ENCODE results near the gene OBP2A. TPM values are rescaled to one million over a fixed set of nuclear protein-coding genes. Genes with fewer than 3 reads are reported as not detected.
"Not testable (repeated sequence)": the region's sequence is repeated elsewhere in the genome, so short reads cannot be mapped to it uniquely, and the experiment has no call there.

The OBP2A gene
- polyA plus RNA-seq, 4 donors, result 0.21 to 0.70 TPM; not detected in 2

DNA sequence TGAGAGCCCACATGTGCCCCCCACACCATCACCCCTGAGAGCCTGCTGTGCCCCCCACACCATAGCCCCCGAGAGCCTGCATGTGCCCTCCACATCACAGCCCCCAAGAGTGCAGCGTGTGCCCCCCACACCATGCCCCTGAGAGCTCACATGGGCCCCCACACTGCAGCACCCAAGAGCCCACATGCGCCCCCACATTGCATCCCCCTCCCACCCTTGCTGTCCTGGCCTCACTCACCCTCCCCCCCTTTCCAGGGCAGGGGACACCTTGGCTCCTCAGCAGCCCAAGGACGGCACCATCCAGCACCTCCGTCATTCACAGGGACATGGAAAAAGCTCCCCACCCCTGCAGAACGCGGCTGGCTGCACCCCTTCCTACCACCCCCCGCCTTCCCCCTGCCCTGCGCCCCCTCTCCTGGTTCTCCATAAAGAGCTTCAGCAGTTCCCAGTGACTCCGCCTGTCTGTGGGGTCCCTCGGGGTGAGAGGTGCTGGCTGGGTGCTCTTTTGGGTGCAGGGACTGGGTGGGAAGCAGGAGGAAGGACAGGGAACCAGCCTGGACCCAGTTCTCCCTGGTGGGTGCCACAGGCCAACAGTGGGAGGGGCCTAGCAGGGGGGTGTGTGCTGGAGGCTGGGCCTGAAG, 19.7 kb upstream of the OBP2A start:
- DNase-seq (ENCODE audit: low read depth in 4 of 4, low spot score in 2 of 4), result no peak

DNA sequence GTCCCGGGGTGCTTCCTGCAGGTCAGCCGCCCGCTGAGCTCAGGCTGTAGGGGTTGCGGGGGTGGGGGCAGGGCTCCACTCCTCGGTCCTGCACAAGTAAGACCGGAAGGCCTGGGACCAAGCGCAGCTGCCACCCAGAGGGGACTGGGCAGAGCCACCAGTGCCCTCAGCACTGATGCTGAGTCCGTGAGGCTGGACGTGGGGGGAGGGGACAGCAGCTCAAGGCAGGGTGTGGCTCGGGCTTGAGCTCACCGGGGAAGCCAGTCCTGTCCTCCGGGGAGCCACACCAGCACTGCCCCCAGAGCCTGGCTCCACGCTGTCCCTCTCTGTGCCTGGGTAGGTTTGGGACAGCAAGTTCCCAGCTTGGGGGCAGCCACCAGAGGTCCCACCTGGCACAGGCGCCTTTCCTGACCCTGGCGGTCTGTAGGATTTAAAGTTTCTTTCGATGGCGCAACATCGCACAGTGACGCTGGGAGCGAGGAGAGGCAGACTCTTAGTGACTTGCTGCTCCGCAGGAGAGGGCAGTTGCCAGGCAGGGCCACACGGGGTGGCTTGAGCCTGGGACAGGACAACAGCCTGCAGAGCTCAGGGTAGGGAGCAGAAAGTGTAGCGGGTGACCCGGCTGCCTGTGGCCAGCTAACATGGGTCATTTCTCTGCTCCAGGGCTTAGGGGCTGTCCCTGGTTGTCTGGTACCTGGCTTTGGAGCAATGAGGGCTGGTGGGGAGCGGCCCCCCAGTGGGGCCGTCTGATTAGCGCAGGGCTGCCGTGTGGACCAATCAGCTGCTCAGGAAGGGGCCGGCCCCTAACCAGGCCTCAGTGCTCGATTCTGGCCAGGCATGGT, 19.0 kb upstream of the OBP2A start:
- no peak for DNase-seq (ENCODE audit: low read depth in 4 of 4, low spot score in 2 of 4)

DNA sequence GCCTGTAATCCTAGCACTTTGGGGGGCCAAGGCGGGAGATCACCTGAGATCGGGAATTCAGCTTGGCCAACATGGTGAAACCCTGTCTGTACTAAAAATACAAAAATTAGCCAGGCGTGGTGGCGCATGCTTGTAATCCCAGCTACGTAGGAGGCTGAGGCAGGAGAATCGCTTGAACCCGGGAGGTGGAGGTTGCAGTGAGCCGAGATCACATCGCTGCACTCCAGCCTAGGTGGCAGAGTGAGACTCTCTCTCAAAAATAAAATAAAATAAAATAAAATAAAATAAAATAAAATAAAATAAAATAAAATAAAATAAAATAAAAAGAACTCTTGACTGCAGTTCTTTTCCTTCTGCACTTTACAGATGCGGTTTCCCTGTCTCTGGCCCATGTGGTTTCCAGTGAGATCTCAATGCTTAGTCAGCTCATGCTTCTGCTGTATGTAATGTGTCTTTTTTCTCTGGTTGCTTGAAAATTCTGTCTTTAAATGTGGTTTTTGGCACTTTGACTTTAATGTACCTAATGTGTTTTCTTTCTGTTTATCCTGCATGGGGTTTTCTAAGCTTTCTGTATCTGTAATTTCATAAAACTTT, 17.0 kb upstream of the OBP2A start:
- DNase-seq (ENCODE audit: low read depth in 4 of 4, low spot score in 2 of 4), result not testable (repeated sequence)

DNA sequence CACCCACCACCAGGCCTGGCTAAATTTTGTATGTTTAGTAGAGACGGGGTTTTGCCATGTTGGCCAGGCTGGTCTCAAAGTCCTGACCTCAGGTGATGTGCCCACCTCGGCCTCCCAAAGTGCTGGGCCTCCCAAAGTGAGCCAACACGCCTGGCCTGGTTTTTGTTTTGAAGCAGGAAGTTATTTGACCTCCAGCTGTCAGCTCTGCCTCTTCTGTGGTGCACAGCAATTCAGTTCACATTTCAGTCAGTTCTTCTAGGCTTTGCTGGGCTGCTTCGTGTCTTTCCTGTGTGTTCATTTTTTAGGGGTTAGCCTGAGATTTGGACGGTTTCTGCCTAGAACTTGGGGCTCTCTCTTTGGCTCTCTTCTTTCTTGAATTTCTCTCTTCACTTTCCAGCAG, 15.8 kb upstream of the OBP2A start:
- no peak for DNase-seq (ENCODE audit: low read depth in 4 of 4, low spot score in 2 of 4)

DNA sequence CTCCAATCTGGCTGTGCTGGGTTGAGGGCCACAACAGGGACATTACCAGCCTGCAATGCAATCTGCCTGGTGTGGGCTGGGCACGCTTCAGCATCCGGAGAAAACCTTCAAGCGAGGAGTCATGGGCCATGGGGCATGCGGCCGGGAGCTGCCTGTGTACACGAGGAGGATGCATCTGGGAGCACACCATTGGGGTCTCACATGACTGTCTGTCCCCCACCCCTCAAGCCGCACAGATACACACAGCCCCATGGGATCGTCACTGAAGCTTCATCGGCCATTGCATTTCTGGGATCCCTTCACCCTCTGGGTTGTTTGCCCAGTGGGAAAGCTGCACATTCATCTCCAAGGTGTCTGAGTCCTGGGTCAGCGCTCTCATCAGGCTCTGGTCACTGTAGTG, 14.8 kb upstream of the OBP2A start:
- DNase-seq (ENCODE audit: low read depth in 4 of 4, low spot score in 2 of 4), result no peak

DNA sequence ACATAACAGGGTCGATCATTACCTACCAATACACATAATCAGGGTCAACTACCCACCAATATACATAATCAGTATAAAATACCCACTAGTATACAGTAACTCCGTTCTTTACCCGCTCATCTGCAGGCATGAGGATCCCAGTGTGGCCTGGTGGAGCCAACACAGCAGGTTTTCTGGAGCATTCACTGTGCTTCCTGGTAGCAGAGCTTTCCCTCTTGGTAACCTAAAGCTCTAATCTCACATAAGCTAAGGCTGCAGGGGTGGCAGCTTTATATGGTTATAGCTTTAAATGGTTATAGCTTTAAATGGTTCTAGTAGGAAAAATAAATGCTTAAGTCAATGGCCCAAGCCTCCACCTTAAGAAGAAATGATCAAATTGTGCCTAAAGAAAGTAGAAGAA, 12.8 kb upstream of the OBP2A start:
- DNase-seq (ENCODE audit: low read depth in 4 of 4, low spot score in 2 of 4), result no peak

DNA sequence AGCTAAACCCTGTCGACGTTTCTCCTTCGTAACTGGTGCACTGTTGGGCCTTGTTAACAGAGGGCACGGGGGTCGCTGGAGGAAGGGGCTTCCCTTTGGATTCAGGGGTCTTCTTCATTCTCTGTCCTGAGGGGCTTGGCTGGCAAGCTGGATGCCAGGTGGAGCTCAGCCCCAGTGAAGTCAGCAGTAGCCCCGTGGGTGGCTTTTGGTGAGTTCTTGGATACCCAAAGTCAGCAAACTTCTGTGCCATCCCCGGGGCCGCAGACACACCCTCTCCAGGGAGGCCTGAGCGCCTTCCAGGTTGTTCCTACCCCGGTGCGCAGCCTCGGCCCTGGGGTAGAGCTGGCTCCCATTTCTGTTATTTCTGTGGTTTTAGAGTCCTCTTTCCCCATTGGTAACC, 12.3 kb upstream of the OBP2A start:
- no peak for DNase-seq (ENCODE audit: low read depth in 4 of 4, low spot score in 2 of 4)

DNA sequence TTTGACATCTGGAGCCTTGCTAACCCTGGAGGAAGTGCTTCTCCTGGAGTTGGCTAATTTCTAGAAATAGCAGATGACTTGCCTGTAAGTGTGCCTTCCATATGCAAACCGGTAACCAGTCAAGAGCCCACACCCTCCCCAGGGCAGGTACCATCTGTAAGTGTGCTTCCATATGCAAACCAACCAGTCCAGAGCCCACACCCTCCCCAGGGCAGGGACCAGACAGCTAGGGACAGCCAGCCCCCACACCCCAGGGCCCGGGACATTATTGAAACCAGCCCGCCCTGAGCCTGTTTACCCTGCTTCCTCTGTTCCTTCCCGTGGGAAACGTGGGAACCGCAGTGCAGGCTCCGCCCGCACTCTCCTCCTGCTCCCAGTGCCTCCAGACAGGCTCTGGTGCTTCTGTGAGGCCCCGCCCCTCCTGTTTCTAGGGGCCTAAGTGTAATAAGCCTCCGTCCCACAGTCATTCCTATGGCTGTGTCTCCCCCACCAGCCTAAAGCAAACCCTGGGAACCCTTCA, 11.7 kb upstream of the OBP2A start:
- DNase-seq (ENCODE audit: low read depth in 4 of 4, low spot score in 2 of 4), result not testable (repeated sequence)

DNA sequence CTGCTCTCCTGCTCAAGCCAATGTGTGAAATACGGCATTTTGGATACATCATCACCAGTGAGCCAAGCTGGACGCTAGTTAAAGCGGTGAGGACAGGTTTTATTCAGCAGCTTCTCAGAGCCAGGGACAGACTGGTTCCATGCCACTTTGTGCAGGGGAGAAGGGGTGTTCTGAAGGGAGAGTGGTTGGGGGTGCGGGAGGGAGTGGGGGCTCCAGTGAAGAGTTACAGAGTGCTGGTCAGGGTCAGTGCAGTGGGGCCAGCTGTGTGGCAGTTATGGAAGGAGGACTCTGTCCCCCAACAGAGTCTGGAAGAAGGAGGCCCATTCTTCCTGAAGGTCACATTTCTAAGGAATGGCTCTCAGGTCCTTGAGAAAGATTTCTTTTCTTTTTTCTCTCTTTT, 11.1 kb upstream of the OBP2A start:
- DNase-seq (ENCODE audit: low read depth in 4 of 4, low spot score in 2 of 4), result not testable (repeated sequence)

DNA sequence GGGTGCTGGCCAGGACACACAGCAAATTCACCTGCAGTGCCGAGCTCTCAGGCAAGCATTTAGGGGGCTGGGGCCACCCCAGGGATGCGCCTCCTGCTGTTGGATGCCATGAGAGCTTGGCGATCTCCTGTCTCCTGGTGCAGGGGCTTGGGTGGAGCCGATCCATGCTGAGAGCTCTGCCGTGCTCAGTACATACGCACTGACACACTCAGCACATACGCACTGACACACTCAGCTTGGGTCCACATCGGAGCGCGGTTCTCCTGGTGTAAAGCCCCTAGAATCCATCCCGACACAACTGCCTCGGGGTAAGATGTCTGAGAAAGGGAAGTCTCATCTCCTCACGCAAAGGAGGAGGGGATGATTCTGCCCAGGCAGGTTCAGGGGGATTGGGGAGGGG, 10.3 kb upstream of the OBP2A start:
- not testable (repeated sequence) for DNase-seq (ENCODE audit: low read depth in 4 of 4, low spot score in 2 of 4)

DNA sequence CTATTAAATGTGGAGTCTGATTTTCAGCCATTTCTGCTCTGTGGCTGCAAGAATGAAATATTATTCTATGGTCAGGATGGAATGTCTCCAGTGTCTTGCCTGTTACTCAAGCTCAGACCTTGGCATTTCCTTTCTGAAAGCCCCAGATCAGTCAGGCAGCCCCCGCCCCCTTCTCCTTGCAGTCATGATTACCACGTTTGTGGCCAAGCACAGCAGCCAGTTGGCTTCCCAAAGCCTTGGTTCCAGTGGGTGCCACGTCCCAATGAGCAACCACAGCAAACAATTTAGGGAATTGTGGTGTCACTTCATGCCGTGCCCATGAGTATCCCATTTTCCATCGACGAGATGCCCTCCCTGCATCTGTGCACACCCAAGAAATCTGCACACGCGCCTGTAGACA, 9.7 kb upstream of the OBP2A start:
- DNase-seq (ENCODE audit: low read depth in 4 of 4, low spot score in 2 of 4), result no peak

DNA sequence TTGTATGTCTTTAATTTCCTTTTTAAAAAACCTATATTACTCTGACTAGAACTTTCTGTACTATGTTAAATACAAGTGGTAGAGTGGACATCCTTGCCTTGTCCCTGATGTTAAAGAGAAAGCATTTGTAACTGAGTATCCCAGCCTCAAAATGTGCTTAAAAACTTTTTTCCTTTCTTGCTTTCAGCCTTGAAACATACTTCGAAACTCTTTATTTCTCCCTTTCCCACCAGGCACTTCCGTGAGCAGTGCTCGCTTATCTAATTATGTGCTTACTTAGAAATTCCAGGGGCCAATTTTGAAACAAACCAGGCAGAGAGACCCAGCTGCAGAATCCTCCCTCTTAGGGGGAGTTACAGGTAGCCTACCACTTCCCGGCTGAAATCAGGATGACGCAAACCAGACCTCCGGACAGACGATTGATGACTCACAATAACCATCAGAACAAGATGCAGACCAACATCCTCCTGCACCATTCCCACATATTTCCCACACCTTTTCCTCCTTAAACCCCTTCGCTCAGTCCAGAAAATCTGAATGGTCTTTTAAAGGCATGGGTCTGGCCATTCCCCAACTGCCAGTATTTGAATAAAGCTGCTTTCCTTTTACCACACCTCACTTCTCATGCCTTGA, 2.5 kb upstream of the OBP2A start:
- not testable (repeated sequence) for DNase-seq (ENCODE audit: low read depth in 4 of 4, low spot score in 2 of 4)

DNA sequence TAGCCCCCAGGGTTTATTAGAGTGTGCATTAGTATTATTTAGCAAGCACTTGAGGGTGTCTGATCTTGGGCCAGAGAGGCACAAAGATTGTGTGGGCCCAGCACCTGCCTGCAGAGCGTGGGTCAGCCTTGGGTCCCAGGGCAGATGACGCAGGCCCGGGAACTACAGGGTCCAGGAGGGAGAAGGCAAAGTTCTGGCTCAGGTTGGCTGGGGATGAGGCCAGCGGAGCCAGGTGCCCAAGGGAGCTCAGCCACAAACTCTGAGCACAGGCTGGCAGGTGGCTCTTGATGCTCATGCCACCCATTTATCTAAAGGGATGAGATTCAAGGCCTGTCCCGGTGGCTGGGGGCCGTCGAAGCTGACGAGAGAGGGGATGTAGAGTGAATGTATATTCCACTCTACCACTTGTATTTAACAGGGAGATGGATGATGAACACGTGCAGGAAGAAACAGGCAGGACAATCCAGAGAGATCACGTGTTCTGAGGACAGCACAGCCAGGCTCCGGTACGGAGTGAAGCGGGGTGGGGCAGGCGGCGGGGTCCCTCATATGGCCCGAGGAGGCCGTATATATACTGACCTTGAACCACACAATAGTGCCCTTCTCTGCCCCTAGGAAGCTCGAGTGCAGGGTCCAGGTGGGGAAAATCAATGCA, 818 bp upstream of the OBP2A start:
- no peak for DNase-seq (ENCODE audit: low read depth in 4 of 4, low spot score in 2 of 4)

DNA sequence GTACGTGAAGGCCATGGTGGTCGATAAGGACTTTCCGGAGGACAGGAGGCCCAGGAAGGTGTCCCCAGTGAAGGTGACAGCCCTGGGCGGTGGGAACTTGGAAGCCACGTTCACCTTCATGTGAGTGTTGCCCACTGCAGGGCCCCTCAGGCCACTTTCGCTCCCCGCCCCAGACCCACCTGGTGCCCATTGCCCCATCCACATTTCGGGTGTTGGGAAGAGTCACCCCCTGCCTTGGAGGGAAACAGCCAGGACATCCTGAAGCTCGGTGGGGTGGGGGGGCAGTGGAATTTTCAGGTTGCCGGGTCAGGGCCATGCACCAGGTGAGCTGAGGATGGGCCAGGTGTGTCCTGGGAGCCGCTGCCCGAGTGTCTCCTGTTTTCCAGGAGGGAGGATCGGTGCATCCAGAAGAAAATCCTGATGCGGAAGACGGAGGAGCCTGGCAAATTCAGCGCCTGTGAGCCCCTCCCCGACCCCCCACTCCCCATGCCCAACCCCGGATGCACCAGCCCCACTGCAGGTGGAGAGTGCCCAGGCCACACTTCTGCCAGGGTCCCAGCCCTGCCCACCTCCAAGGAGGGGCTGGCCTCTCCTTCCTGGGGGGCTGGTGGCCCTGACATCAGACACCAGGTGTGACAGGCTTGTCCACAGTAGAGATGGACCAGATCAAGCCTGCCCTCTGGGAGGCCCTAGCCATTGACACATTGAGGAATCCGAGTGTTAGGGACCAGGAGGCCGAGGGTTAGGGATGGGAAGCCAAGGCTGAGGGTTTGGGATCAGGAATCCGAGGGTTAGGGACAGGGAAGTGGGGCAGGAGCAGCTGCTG, 1.1 kb downstream of the OBP2A start:
- not testable (repeated sequence) for DNase-seq (ENCODE audit: low read depth in 4 of 4, low spot score in 2 of 4)

DNA sequence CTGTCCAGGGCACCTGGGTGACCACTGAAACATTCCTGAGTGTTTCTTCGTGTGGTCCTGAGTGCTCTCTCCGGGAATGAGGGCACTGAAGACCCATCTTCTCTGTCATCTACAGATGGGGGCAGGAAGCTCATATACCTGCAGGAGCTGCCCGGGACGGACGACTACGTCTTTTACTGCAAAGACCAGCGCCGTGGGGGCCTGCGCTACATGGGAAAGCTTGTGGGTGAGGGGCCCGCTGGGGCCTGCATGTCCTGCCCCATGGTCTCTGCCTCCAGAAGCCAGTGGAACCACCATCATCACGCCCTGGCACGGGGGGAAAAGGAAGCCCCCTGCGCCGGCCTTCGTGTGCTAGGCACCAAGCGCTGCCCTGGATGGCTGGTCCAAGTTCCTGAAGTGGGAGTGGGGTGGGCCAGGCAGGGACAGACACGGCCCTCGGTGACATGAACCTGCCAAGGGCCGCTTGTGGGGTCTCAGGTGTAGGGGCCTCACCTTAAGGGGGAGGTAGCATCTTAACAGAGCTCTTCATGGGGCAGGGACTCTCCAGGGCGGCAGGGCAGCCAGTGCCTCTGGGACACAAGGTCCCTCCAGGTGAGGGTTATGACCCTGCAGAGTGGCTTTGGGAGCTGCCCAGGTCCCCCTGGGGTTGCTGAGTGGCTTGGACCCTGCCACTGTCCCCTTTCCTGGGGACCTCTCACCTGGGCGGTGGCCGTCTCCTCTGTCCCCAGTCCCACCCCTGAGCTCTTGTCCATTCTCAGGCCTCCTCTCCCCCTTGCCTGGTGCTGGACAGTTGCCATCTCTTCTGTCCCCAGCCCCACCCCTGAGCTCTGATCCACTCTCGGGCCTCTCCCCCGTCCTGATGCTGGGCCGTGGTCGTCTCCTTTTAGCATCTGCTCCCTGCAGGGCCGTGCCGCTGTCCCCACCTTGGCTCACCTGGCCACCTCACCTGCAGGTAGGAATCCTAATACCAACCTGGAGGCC, 2.1 kb downstream of the OBP2A start:
- DNase-seq (ENCODE audit: low read depth in 4 of 4, low spot score in 2 of 4), result no peak

DNA sequence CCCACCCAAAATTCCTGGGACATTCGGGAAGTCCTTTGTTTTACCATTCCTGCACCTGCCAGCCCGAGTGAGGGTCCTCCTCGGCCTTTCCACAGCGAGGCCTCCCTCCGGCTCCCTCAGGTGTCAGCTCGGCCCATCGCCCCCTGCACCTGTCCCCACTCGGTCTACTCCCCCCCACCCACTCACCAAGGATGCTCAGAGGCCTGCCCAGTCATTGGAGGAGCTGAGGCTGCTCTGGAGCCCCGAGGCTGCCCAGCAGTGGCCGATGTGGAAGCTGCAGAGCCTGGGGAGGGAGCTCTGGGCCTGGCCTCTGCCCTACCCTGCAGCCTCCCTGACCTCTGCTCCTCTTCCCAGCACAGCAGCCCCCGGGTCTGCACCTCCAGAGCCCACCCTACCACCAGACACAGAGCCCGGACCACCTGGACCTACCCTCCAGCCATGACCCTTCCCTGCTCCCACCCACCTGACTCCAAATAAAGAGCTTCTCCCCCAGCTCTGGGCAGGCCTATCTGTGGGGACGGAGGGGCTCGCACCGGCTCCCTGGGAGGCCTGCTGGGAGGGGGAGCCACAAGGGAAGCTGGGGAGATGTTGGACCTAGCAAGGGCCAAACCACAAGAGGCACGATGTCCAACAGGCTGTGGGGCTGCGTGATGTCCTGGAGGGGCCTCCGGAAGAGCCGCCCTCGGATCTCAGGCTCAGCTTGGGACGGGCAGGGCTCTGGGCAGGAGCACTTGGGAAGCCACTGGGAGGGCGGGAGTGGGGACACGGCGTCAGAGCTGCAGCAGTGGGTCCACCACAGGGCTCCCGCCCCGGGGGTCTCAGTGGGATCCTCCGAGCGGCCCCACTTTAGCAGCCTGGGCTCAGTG, 3.8 kb downstream of the OBP2A start:
- DNase-seq (ENCODE audit: low read depth in 4 of 4, low spot score in 2 of 4), result not testable (repeated sequence)

DNA sequence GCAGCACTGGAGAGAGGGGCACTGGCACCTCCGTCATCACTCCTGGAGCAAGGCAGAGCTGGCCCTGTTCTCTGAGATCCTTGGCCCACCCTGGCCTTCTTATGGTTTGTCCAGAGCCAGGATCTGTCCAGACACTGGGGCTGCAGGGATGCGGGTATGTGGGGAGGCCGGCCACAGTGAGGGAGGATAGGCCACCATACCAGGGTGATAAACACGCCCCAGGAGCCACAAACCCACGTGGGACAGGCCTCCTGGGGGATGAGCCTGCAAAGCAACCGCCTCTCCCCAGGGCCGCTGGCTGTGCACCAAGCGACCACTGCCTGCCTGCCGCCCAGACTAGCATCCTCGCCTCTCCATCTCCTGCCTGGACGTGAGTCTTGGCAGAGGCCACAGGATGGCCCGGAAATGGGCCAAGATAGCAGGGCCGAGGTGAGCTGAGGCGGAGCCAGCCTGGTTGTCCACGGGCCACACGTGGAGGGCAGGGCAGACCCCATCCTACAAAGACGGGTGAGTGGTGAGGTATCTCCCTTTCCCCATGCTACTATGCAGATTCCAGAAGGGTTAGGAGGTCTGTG, 4.5 kb downstream of the OBP2A start:
- DNase-seq (ENCODE audit: low read depth in 4 of 4, low spot score in 2 of 4), result no peak

Data from left renal cortex interstitium (tissue), 4 donors.